ENCODE results near the gene FADS3.

GRCh38 chr11:61887839-61888494 is 3.4 kb downstream of the FADS3 start:
- no peak for TF ChIP-seq THRB (CRISPR knock-in tag; conservative IDR thresholded peaks at IDR 0.05)
- TF ChIP-seq ZBTB11 (CRISPR knock-in tag; IDR thresholded peaks at IDR 0.05), result no peak
- TF ChIP-seq ETV1 (tag; conservative IDR thresholded peaks at IDR 0.05; ENCODE audit: low read depth), result no peak
- TF ChIP-seq, protein P1, sequence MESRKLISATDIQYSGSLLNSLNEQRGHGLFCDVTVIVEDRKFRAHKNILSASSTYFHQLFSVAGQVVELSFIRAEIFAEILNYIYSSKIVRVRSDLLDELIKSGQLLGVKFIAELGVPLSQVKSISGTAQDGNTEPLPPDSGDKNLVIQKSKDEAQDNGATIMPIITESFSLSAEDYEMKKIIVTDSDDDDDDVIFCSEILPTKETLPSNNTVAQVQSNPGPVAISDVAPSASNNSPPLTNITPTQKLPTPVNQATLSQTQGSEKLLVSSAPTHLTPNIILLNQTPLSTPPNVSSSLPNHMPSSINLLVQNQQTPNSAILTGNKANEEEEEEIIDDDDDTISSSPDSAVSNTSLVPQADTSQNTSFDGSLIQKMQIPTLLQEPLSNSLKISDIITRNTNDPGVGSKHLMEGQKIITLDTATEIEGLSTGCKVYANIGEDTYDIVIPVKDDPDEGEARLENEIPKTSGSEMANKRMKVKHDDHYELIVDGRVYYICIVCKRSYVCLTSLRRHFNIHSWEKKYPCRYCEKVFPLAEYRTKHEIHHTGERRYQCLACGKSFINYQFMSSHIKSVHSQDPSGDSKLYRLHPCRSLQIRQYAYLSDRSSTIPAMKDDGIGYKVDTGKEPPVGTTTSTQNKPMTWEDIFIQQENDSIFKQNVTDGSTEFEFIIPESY (CRISPR knock-in tag; IDR thresholded peaks at IDR 0.05), result no peak
- TF ChIP-seq TAF9B (IDR thresholded peaks at IDR 0.05; ENCODE audit: partially characterized antibody), result no peak
- TF ChIP-seq, protein P2, sequence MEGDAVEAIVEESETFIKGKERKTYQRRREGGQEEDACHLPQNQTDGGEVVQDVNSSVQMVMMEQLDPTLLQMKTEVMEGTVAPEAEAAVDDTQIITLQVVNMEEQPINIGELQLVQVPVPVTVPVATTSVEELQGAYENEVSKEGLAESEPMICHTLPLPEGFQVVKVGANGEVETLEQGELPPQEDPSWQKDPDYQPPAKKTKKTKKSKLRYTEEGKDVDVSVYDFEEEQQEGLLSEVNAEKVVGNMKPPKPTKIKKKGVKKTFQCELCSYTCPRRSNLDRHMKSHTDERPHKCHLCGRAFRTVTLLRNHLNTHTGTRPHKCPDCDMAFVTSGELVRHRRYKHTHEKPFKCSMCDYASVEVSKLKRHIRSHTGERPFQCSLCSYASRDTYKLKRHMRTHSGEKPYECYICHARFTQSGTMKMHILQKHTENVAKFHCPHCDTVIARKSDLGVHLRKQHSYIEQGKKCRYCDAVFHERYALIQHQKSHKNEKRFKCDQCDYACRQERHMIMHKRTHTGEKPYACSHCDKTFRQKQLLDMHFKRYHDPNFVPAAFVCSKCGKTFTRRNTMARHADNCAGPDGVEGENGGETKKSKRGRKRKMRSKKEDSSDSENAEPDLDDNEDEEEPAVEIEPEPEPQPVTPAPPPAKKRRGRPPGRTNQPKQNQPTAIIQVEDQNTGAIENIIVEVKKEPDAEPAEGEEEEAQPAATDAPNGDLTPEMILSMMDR (IDR thresholded peaks at IDR 0.05 in 2 of 3, conservative IDR thresholded peaks at IDR 0.05 in 1 of 3; ENCODE audit: insufficient read depth in 2 of 3, low read depth in 1 of 3, low read length in 3 of 3), result no peak

Measured in K562 (cell line).